ENCODE data around the gene UBAC2. TPM values are rescaled to one million over a fixed set of nuclear protein-coding genes. Genes with fewer than 3 reads are reported as not detected.

Gene UBAC2
- total RNA-seq, 1 experiment from 2014 or later = 103 TPM

DNA sequence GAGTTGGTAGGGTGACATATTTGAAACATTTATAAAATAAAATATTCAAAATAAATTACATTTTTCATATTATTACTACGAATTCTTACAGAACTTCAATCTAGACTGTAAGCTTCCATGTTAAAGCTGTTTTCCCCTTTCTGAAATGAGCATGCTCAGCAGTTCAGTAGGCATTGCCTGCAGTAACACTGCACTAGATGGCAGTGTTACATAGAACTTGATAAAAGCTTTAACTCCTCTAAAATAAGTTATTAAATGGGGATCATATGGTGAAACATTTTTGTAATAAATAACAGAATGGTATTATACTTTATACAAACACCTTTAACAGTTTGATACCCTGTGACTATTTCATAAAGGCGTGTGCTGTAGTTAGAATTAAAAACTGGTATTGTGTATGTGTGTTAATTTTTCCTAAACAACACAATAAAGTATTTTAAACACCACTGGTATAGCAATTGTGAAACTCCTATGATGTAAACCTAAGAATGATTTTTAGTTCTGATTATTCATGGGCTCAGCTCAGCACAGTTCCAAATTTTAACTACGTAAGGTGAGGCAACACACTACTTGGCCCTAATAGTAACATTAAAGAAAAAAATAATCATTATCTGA is 69.1 kb downstream of the UBAC2 start:
- H3K36me3 ChIP-seq (ENCODE audit: control insufficient read depth, insufficient read depth, low read length) = peaks cover 2% of the 10 kb centered on the region; the same call in 1 of the 2 replicates

DNA sequence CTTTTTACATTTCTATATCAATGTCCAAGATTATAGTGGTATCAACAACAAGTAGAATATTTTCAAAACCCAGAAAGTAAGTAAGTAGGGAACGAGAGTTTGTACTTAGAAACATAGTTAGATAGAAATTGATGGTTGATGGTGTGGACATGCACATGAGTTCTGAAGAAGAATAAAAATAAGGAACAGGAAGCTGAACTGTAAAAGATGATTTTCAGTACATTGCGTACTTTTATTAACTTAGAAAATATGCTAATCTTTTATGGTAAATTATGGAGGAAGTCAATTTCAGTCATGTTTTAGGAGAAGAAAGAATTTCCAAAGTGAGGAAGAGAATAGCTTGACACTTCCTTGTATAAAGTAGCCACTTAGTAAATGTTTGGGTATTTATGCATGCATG is 69.9 kb downstream of the UBAC2 start:
- intact Hi-C loops (cut with micrococcal nuclease; ENCODE audit: unreplicated experiment) = no loop called here
- Histone ChIP-seq H3K4me1 (no peaks in the 10 kb centered on the region), H3K27me3 (replicated peaks; ENCODE audit: control insufficient read depth, insufficient read depth, low read length) (no peaks in the 10 kb centered on the region), H3K4me3 (ENCODE audit: low read depth, low read length) (no peak overlapping the region), H3K36me3 (ENCODE audit: control insufficient read depth, insufficient read depth, low read length) (peaks cover 2% of the 10 kb centered on the region; the same call in 1 of the 2 replicates), H3K9me3 (no peaks in the 10 kb centered on the region)
- H3K9me3 Mint-ChIP-seq (ENCODE audit: unreplicated experiment) = no peaks in the 10 kb centered on the region
- TF ChIP-seq, protein P1, sequence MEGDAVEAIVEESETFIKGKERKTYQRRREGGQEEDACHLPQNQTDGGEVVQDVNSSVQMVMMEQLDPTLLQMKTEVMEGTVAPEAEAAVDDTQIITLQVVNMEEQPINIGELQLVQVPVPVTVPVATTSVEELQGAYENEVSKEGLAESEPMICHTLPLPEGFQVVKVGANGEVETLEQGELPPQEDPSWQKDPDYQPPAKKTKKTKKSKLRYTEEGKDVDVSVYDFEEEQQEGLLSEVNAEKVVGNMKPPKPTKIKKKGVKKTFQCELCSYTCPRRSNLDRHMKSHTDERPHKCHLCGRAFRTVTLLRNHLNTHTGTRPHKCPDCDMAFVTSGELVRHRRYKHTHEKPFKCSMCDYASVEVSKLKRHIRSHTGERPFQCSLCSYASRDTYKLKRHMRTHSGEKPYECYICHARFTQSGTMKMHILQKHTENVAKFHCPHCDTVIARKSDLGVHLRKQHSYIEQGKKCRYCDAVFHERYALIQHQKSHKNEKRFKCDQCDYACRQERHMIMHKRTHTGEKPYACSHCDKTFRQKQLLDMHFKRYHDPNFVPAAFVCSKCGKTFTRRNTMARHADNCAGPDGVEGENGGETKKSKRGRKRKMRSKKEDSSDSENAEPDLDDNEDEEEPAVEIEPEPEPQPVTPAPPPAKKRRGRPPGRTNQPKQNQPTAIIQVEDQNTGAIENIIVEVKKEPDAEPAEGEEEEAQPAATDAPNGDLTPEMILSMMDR (IDR thresholded peaks at IDR 0.05; ENCODE audit: insufficient read depth in 1 of 2, low read depth in 1 of 2, low read length in 1 of 2, severe bottlenecking in 1 of 2, unreplicated experiment in 1 of 2) = no peak
- POLR2A ChIA-PET = no interaction called here
- CTCF ChIA-PET = interaction anchor here (0.6 to 1.4 kb wide), 2 partner anchors 166 to 317 kb away, joined by 3 to 8 read pairs; no protein-coding TSS in a partner anchor
- no peaks in the 10 kb centered on the region for H3K4me1 Mint-ChIP-seq (ENCODE audit: low read depth, unreplicated experiment)
- H3K27me3 Mint-ChIP-seq (ENCODE audit: insufficient read depth, unreplicated experiment) = no peaks in the 10 kb centered on the region
- DNase-seq = no peak
- H3K4me3 Mint-ChIP-seq (ENCODE audit: unreplicated experiment) = no peak overlapping the region
- no peak overlapping the region for H3K27ac Mint-ChIP-seq (ENCODE audit: unreplicated experiment)
- peaks cover 19% of the 10 kb centered on the region for H3K36me3 Mint-ChIP-seq (ENCODE audit: insufficient read depth, unreplicated experiment)
- no TSS peak for BruUV-seq (replicated peaks)

More for the DNA sequence above, 69.1 kb downstream of the UBAC2 start:
- Mint-ChIP-seq H3K4me3 (ENCODE audit: unreplicated experiment) (no peak overlapping the region), H3K36me3 (ENCODE audit: insufficient read depth, unreplicated experiment) (peaks cover 18% of the 10 kb centered on the region), H3K9me3 (ENCODE audit: unreplicated experiment) (no peaks in the 10 kb centered on the region), H3K27me3 (ENCODE audit: insufficient read depth, unreplicated experiment) (no peaks in the 10 kb centered on the region), H3K4me1 (ENCODE audit: low read depth, unreplicated experiment) (no peaks in the 10 kb centered on the region), H3K27ac (ENCODE audit: unreplicated experiment) (no peak overlapping the region)
- TF ChIP-seq, protein P1 (IDR thresholded peaks at IDR 0.05; ENCODE audit: insufficient read depth in 1 of 2, low read depth in 1 of 2, low read length in 1 of 2, severe bottlenecking in 1 of 2, unreplicated experiment in 1 of 2) = peak in 1 of 2 experiments; percentile 58
- Histone ChIP-seq H3K4me3 (ENCODE audit: low read depth, low read length) (no peak overlapping the region), H3K27me3 (replicated peaks; ENCODE audit: control insufficient read depth, insufficient read depth, low read length) (no peaks in the 10 kb centered on the region), H3K4me1 (no peaks in the 10 kb centered on the region), H3K9me3 (no peaks in the 10 kb centered on the region)
- CTCF ChIA-PET = interaction anchor here (0.7 to 1.4 kb wide), 6 partner anchors 63 to 170 kb away, joined by 3 to 8 read pairs (median 4); partner anchors contain the start of gene UBAC2
- intact Hi-C loops (cut with micrococcal nuclease; ENCODE audit: unreplicated experiment) = loop anchor here (1.0 to 5.0 kb wide), 2 partner anchors 168 to 237 kb away; no protein-coding TSS in a partner anchor
- no TSS peak for BruUV-seq (replicated peaks)
- DNase-seq = peak in 1 of 2 experiments; percentile 15
- POLR2A ChIA-PET = no interaction called here

DNA sequence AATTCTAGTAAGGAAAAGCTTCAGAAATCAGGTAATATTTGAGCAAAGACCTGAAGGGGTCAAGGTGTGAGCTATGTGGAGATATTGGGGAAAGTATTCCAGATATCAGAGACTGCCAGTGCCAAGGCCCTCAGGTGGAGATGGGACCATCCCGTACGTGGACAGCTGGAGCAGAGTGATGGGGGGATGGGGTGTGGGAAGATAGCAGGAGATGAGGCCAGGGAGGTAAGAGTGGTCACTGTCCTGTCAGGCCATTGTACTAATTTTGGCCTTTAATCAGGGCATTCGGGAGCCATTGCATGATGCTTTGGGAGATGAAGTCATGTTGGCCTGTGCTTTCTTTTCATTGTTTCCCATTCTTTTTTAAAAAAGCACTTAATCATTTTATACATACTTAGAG is 70.6 kb downstream of the UBAC2 start:
- Mint-ChIP-seq H3K4me1 (ENCODE audit: low read depth, unreplicated experiment) (no peaks in the 10 kb centered on the region), H3K36me3 (ENCODE audit: insufficient read depth, unreplicated experiment) (peaks cover 17% of the 10 kb centered on the region), H3K27ac (ENCODE audit: unreplicated experiment) (no peak overlapping the region), H3K27me3 (ENCODE audit: insufficient read depth, unreplicated experiment) (no peaks in the 10 kb centered on the region), H3K4me3 (ENCODE audit: unreplicated experiment) (no peak overlapping the region), H3K9me3 (ENCODE audit: unreplicated experiment) (no peaks in the 10 kb centered on the region)
- Histone ChIP-seq H3K9me3 (no peaks in the 10 kb centered on the region), H3K36me3 (ENCODE audit: control insufficient read depth, insufficient read depth, low read length) (peaks cover 2% of the 10 kb centered on the region; the same call in 1 of the 2 replicates), H3K4me3 (ENCODE audit: low read depth, low read length) (no peak overlapping the region), H3K4me1 (no peaks in the 10 kb centered on the region), H3K27me3 (replicated peaks; ENCODE audit: control insufficient read depth, insufficient read depth, low read length) (no peaks in the 10 kb centered on the region)
- POLR2A ChIA-PET = no interaction called here
- intact Hi-C loops (cut with micrococcal nuclease; ENCODE audit: unreplicated experiment) = no loop called here
- TF ChIP-seq, protein P1 (IDR thresholded peaks at IDR 0.05; ENCODE audit: insufficient read depth in 1 of 2, low read depth in 1 of 2, low read length in 1 of 2, severe bottlenecking in 1 of 2, unreplicated experiment in 1 of 2) = no peak
- CTCF ChIA-PET = interaction anchor here (0.6 kb wide), 1 partner anchor 316 kb away, joined by 3 read pairs; no protein-coding TSS in a partner anchor
- no TSS peak for BruUV-seq (replicated peaks)
- DNase-seq = no peak
